ENCODE results near the gene HS6ST2.

- TF ChIP-seq, protein P1, sequence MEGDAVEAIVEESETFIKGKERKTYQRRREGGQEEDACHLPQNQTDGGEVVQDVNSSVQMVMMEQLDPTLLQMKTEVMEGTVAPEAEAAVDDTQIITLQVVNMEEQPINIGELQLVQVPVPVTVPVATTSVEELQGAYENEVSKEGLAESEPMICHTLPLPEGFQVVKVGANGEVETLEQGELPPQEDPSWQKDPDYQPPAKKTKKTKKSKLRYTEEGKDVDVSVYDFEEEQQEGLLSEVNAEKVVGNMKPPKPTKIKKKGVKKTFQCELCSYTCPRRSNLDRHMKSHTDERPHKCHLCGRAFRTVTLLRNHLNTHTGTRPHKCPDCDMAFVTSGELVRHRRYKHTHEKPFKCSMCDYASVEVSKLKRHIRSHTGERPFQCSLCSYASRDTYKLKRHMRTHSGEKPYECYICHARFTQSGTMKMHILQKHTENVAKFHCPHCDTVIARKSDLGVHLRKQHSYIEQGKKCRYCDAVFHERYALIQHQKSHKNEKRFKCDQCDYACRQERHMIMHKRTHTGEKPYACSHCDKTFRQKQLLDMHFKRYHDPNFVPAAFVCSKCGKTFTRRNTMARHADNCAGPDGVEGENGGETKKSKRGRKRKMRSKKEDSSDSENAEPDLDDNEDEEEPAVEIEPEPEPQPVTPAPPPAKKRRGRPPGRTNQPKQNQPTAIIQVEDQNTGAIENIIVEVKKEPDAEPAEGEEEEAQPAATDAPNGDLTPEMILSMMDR (conservative IDR thresholded peaks at IDR 0.05) = no peak
- no peak for TF ChIP-seq ZFX (IDR thresholded peaks at IDR 0.05)
Measured at GRCh38 chrX:132876523-132877338, 81.7 kb downstream of the HS6ST2 start.
